Ovary (tissue), 9 donors: ENCODE data around the gene E2F6. TPM values are rescaled to one million over a fixed set of nuclear protein-coding genes. Genes with fewer than 3 reads are reported as not detected.

ENCODE experiments used
- DNase-seq, 5 donors: peaks; one replicate each; pipeline ENCODE4 v3.0.0-alpha.2; 2019 to 2020
- H3K27ac ChIP-seq, 2 donors: fragments of 200-600 bp; one replicate each; pipeline versions ENCODE4 v1.5.1 to v1.8.0; 2019 to 2022
- H3K27me3 ChIP-seq: fragments of 200-600 bp; one replicate; pipeline ENCODE4 v1.8.0; 2022
- H3K36me3 ChIP-seq: fragments of 200-600 bp; sonication (generic); one replicate; pipeline ENCODE4 v1.5.1; 2019
- H3K4me1 ChIP-seq: one replicate; pipeline ENCODE4 v1.8.1; 2013; ENCODE audit warnings: mild to moderate bottlenecking, moderate library complexity; ENCODE audit not compliant: insufficient read depth
- H3K4me3 ChIP-seq: fragments of 200-600 bp; sonication (generic); one replicate; pipeline ENCODE4 v1.5.1; 2017
- H3K9me3 ChIP-seq, 2 donors: fragments of 200-600 bp in 1 of 2; sonication (generic) in 1 of 2; one replicate each; pipeline versions ENCODE4 v1.5.1 to v1.8.1; 2013 to 2019; ENCODE audit warnings: mild to moderate bottlenecking in 1 of 2, moderate library complexity in 1 of 2
- CTCF ChIP-seq, 3 donors: fragments of 450-650 bp in 2 of 3; fragments of 200-600 bp in 1 of 3; IDR thresholded peaks; one replicate each; pipeline versions ENCODE4 v1.5.1 to v1.8.0; 2016 to 2022; ENCODE audit warnings: antibody characterized with exemption in 3 of 3, mild to moderate bottlenecking in 1 of 3
- EP300 ChIP-seq: sonication (generic); formaldehyde crosslinking; IDR thresholded peaks from one replicate; pipeline ENCODE4 v1.6.1; 2017; ENCODE audit warnings: antibody characterized with exemption
- POLR2A ChIP-seq: fragments of 450-650 bp; IDR thresholded peaks from one replicate; pipeline ENCODE4 v1.6.1; 2017; ENCODE audit warnings: antibody characterized with exemption, mild to moderate bottlenecking, moderate library complexity
- WGBS, 3 donors: extraction: QIAGEN DNeasy Blood & Tissue Kit in 1 of 3; methylation state at CpG; one replicate each; pipeline versions ENCODE4 v1.1.5 to v1.1.7; 2013 to 2017; 5-methylcytosine and 5-hydroxymethylcytosine counted together
- intact Hi-C, 4 donors: fragments of 100-400 bp; cut with DNase I; formaldehyde crosslinking; loops; one replicate each; pipeline versions ENCODE4 v1.11.0 to v1.15.1; 2022 to 2023
- polyA plus RNA-seq, 2 donors: library from polyadenylated mRNA; stranded (reverse); fragments of 200-250 nt in 1 of 2; fragments of 350-450 nt in 1 of 2; fragmentation: Illumina TruSeq in 1 of 2; extraction: RNeasy Lipid Tissue Mini Kit (QIAGEN cat#74804) in 1 of 2; gene quantifications; one replicate each; pipeline ENCODE4 v1.2.3, GENCODE V29; 2013 to 2014
- total RNA-seq, 7 donors: library from RNA; depleted of rRNA in 2 of 7; stranded (reverse); fragments of >200 nt in 2 of 7; fragmentation: NEBNext Ultra II Directional in 3 of 7; extraction: Animal tissue kit (Norgen Biotek cat#: 25700) in 3 of 7; gene quantifications; one replicate each; pipeline versions ENCODE4 v1.1.0 to v1.2.4, GENCODE V29; 2016 to 2023
- donor health status: DM: no; HTN: no; CAD: no; lungs with moderate emphysema.
- donor health status: DM: no; HTN: no; CAD: no.
- donor health status: Bipolar disorder and iron deficiency.
- donor health status: DM: yes; HTN: yes; CAD: no.
- donor health status: DM: no; HTN: no; CAD: no.
- donor health status: DM: yes; HTN: yes; CAD: no.

The E2F6 gene
- total and polyA plus RNA-seq, 9 donors: 9.9 to 19.6 (median 14.9) TPM

- TF ChIP-seq POLR2A (no peak), EP300 (no peak), CTCF (IDR thresholded peaks at IDR 0.05) (no peak)
- Histone ChIP-seq H3K27me3 (no peaks in the 10 kb centered on the region), H3K27ac (no peak overlapping the region), H3K9me3 (no peaks in the 10 kb centered on the region), H3K4me3 (no peak overlapping the region), H3K4me1 (peaks cover 15% of the 10 kb centered on the region), H3K36me3 (no peaks in the 10 kb centered on the region)
- no peak for DNase-seq
- intact Hi-C loops: no loop called here
- 4 to 23% (median 18%) methylated on average over 2 of the region's 2 CpGs for WGBS, 3 donors
Measured at GRCh38 chr2:11420190-11420589, 45.8 kb downstream of the E2F6 start.

GRCh38 chr2:11419781-11420180 lies 46.2 kb downstream of the E2F6 start:
- peaks cover 15% of the 10 kb centered on the region for H3K4me1 ChIP-seq
- no peaks in the 10 kb centered on the region for H3K36me3 ChIP-seq
- WGBS, 3 donors: 3 to 14% (median 6%) methylated on average over 8 of the region's 8 CpGs
- TF ChIP-seq CTCF (IDR thresholded peaks at IDR 0.05): no peak
- no peak for TF ChIP-seq POLR2A
- no peak for TF ChIP-seq EP300
- intact Hi-C loops: loop anchor here in 3 of 4 donors (10.0 kb wide), 3 partner anchors 185 to 585 kb away; a partner anchor contains a TSS
- H3K9me3 ChIP-seq: no peaks in the 10 kb centered on the region
- peak overlapping the region in 1 of 2 donors; percentile 1 for H3K27ac ChIP-seq
- H3K4me3 ChIP-seq: no peak overlapping the region
- H3K27me3 ChIP-seq: no peaks in the 10 kb centered on the region
- peak in 2 of 5 donors; percentile 25 to 34 for DNase-seq

DNA sequence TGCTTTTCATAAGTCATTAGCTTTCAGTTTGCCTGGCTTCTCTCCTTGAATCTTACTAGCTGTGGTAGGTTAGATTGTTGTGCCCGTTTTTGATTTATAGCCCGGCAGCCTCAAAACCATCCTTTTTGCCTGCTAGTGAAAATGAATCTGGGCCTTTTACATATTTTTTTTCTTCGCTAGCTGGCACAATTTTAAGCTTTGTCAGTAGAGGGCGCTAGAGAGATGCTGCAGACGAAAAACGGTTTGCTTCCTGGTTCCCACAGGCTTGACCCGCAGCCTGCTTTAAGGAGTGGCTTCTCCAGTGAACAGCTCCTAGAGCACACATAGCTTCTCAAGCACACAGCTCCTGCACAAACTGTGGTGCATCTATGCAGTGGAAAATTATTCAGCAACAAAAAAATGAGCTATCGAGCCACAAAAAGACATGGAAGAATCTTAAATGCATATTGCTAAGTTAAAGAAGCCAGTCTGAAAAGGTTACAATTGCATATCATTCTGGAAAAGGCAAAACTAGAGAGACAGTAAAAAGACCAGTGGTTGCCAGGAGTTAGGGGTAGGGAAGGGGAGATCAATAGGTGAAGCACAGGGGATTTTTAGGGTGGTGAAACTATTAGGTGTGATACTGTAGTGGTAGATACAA lies 47.9 kb downstream of the E2F6 start:
- Histone ChIP-seq H3K4me3 (no peak overlapping the region), H3K27me3 (no peaks in the 10 kb centered on the region), H3K27ac (no peak overlapping the region), H3K4me1 (peaks cover 15% of the 10 kb centered on the region), H3K9me3 (no peaks in the 10 kb centered on the region), H3K36me3 (no peaks in the 10 kb centered on the region)
- intact Hi-C loops: loop anchor here in 3 of 4 donors (10.0 kb wide), 3 partner anchors 183 to 583 kb away; a partner anchor contains a TSS
- 56 to 60% (median 60%) methylated on average over 8 of the region's 8 CpGs for WGBS, 3 donors
- no peak for DNase-seq
- TF ChIP-seq CTCF (IDR thresholded peaks at IDR 0.05) (no peak), POLR2A (no peak), EP300 (no peak)

DNA sequence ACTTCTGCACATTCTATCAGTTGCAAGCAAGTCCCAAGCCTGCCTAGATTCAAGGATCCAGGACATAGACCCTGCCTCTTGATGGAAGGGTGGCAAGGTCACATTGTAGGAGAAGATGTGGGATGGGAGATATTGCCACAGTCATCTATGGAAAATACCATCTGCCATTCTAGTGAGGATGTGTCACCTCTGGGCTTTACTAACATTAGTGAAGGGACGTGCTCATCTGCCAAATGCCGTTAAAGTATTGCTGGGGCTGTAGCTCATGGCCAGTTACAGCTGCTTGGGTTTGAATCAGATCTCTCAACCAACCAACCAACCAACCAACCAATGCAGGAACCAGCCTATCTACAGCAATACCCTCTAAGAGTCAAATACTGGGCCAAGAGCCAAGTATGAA lies 49.0 kb downstream of the E2F6 start:
- H3K36me3 ChIP-seq: no peaks in the 10 kb centered on the region
- TF ChIP-seq EP300 (no peak), CTCF (IDR thresholded peaks at IDR 0.05) (no peak), POLR2A (no peak)
- no peaks in the 10 kb centered on the region for H3K27me3 ChIP-seq
- intact Hi-C loops: loop anchor here in 3 of 4 donors (10.0 kb wide), 3 partner anchors 182 to 582 kb away; a partner anchor contains a TSS
- no peak overlapping the region for H3K27ac ChIP-seq
- WGBS, 3 donors: 94 to 100% (median 99%) methylated on average over 2 of the region's 2 CpGs
- peaks cover 8% of the 10 kb centered on the region for H3K4me1 ChIP-seq
- no peak for DNase-seq
- H3K4me3 ChIP-seq: no peak overlapping the region
- no peaks in the 10 kb centered on the region for H3K9me3 ChIP-seq
